ENCODE data around the gene ZNF597. TPM values are rescaled to one million over a fixed set of nuclear protein-coding genes. Genes with fewer than 3 reads are reported as not detected.

ZNF597 gene
- total RNA-seq, 1 donor from 2014 or later: 1.8 TPM

GRCh38 chr16:3388325-3388724, 55.0 kb downstream of the ZNF597 start:
- DNase-seq (ENCODE audit: low spot score): no peak
- intact Hi-C loops (cut with DNase I): no loop called here

- DNase-seq (ENCODE audit: low spot score): no peak
- intact Hi-C loops (cut with DNase I): no loop called here
Measured at GRCh38 chr16:3383045-3383448, 60.3 kb downstream of the ZNF597 start.

Small RNA genes lying within 50 kb of the gene (microRNA-seq; reads per million reads assigned to microRNA genes)
- not detected for gene MIR6126

Other genes starting within 250 kb of the ZNF597 start
- gene ZNF200, start 208.3 kb downstream of the ZNF597 start, total RNA-seq: 5.3 TPM
- 1.00 TPM for gene MEFV, start 186.9 kb downstream of the ZNF597 start, total RNA-seq
- 11.3 TPM for gene ZNF263, start 160.0 kb downstream of the ZNF597 start, total RNA-seq
- gene TIGD7, start 138.1 kb downstream of the ZNF597 start, total RNA-seq: 8.2 TPM
- gene ZNF75A, start 138.0 kb downstream of the ZNF597 start, total RNA-seq: 21.3 TPM
- not detected for gene OR2C1, start 87.6 kb downstream of the ZNF597 start, total RNA-seq
- 7.2 TPM for gene ZSCAN32, start 42.5 kb downstream of the ZNF597 start, total RNA-seq
- gene ZNF174, start 42.3 kb downstream of the ZNF597 start, total RNA-seq: 9.2 TPM
- 25.5 TPM for gene NAA60, start 176 bp upstream of the ZNF597 start, total RNA-seq
- gene C16orf90, start 52.0 kb upstream of the ZNF597 start, total RNA-seq: not detected
- gene CLUAP1, start 57.5 kb upstream of the ZNF597 start, total RNA-seq: 15.3 TPM
- 0.67 TPM for gene NLRC3, start 133.9 kb upstream of the ZNF597 start, total RNA-seq
- 2.7 TPM for gene SLX4, start 168.1 kb upstream of the ZNF597 start, total RNA-seq
- 6.9 TPM for gene DNASE1, start 211.2 kb upstream of the ZNF597 start, total RNA-seq